ENCODE results near the gene RPS8. TPM values are rescaled to one million over a fixed set of nuclear protein-coding genes. Genes with fewer than 3 reads are reported as not detected.

Gene RPS8
- total RNA-seq, 1 donor from 2014 or later, result 988 TPM

- peak overlapping the region; percentile 99 for H3K27ac Mint-ChIP-seq (ENCODE audit: unreplicated experiment)
Observed at GRCh38 chr1:44803062-44803311, 27.6 kb downstream of the RPS8 start.

GRCh38 chr1:44803312-44804095 is 28.2 kb downstream of the RPS8 start:
- H3K36me3 Mint-ChIP-seq (ENCODE audit: unreplicated experiment), result peaks cover 6% of the 10 kb centered on the region
- TF ChIP-seq CTCF (IDR thresholded peaks at IDR 0.05; ENCODE audit: partially characterized antibody, unreplicated experiment), result no peak

More at GRCh38 chr1:44803062-44803311, 27.6 kb downstream of the RPS8 start:
- Mint-ChIP-seq H3K4me1 (ENCODE audit: low read depth, unreplicated experiment) (peaks cover 32% of the 10 kb centered on the region), H3K4me3 (ENCODE audit: unreplicated experiment) (peak overlapping the region; percentile 91), H3K36me3 (ENCODE audit: unreplicated experiment) (peaks cover 6% of the 10 kb centered on the region), H3K27me3 (ENCODE audit: unreplicated experiment) (peaks cover 16% of the 10 kb centered on the region), H3K9me3 (ENCODE audit: unreplicated experiment) (peaks cover 15% of the 10 kb centered on the region)
- no peak for DNase-seq
- TF ChIP-seq CTCF (IDR thresholded peaks at IDR 0.05; ENCODE audit: partially characterized antibody, unreplicated experiment), result no peak

GRCh38 chr1:44805311-44806024 is 30.1 kb downstream of the RPS8 start:
- peaks cover 31% of the 10 kb centered on the region for H3K4me1 Mint-ChIP-seq (ENCODE audit: low read depth, unreplicated experiment)
- H3K4me3 Mint-ChIP-seq (ENCODE audit: unreplicated experiment), result no peak overlapping the region

More at GRCh38 chr1:44803312-44804095, 28.2 kb downstream of the RPS8 start:
- Mint-ChIP-seq H3K27ac (ENCODE audit: unreplicated experiment) (peak overlapping the region; percentile 99), H3K4me3 (ENCODE audit: unreplicated experiment) (peak overlapping the region; percentile 91), H3K9me3 (ENCODE audit: unreplicated experiment) (peaks cover 15% of the 10 kb centered on the region), H3K4me1 (ENCODE audit: low read depth, unreplicated experiment) (peaks cover 31% of the 10 kb centered on the region), H3K27me3 (ENCODE audit: unreplicated experiment) (peaks cover 16% of the 10 kb centered on the region)
- no peak for DNase-seq

GRCh38 chr1:44806025-44806703 is 30.8 kb downstream of the RPS8 start:
- Mint-ChIP-seq H3K4me3 (ENCODE audit: unreplicated experiment) (no peak overlapping the region), H3K27ac (ENCODE audit: unreplicated experiment) (no peak overlapping the region), H3K36me3 (ENCODE audit: unreplicated experiment) (peaks cover 6% of the 10 kb centered on the region), H3K27me3 (ENCODE audit: unreplicated experiment) (peaks cover 17% of the 10 kb centered on the region), H3K9me3 (ENCODE audit: unreplicated experiment) (peaks cover 11% of the 10 kb centered on the region), H3K4me1 (ENCODE audit: low read depth, unreplicated experiment) (peaks cover 31% of the 10 kb centered on the region)
- peak; percentile 12 for DNase-seq
- TF ChIP-seq CTCF (IDR thresholded peaks at IDR 0.05; ENCODE audit: partially characterized antibody, unreplicated experiment), result no peak

More at GRCh38 chr1:44805311-44806024, 30.1 kb downstream of the RPS8 start:
- Mint-ChIP-seq H3K36me3 (ENCODE audit: unreplicated experiment) (peaks cover 6% of the 10 kb centered on the region), H3K9me3 (ENCODE audit: unreplicated experiment) (peaks cover 11% of the 10 kb centered on the region), H3K27me3 (ENCODE audit: unreplicated experiment) (peaks cover 15% of the 10 kb centered on the region), H3K27ac (ENCODE audit: unreplicated experiment) (peak overlapping the region; percentile 55)
- no peak for TF ChIP-seq CTCF (IDR thresholded peaks at IDR 0.05; ENCODE audit: partially characterized antibody, unreplicated experiment)
- DNase-seq, result no peak

Data from glutamatergic neuron (in vitro differentiated cells).